OCI-LY3 (cell line): Measurements from ENCODE around the gene TRIM7.

Experiments used
- H2AFZ ChIP-seq: fragments of 200-600, 300-600 bp; shearing (Covaris generic); 2 replicates; pipeline ENCODE4 v1.6.0; 2014; ENCODE audit warnings: antibody characterized with exemption, low read depth, low read length
- H3K27ac ChIP-seq: fragments of 200-600, 300-600 bp; sonication (generic); 2 replicates; pipeline ENCODE4 v1.5.1; 2014; ENCODE audit warnings: mild to moderate bottlenecking, low read length, moderate library complexity, mixed read lengths
- H3K27me3 ChIP-seq: fragments of 200-600, 300-600 bp; sonication (generic); 2 replicates; pipeline ENCODE4 v1.6.1; 2014; ENCODE audit warnings: low read depth, low read length, mixed read lengths
- H3K36me3 ChIP-seq: fragments of 200-600, 300-600 bp; sonication (generic); replicated peaks from 2 replicates; pipeline ENCODE3; 2014; ENCODE audit warnings: low read depth, low read length, mixed read lengths
- H3K4me1 ChIP-seq: fragments of 300-600, 200-600 bp; sonication (generic); 2 replicates; pipeline ENCODE4 v1.6.1; 2014; ENCODE audit warnings: low read length, mixed read lengths
- H3K4me2 ChIP-seq: fragments of 200-600, 300-600 bp; sonication (generic); 2 replicates; pipeline ENCODE4 v1.6.1; 2014; ENCODE audit warnings: low read length, mixed read lengths
- H3K4me3 ChIP-seq: fragments of 300-600, 200-600 bp; sonication (generic); 2 replicates; pipeline ENCODE4 v1.5.1; 2014; ENCODE audit warnings: antibody characterized with exemption, mild to moderate bottlenecking, low read length, moderate library complexity
- H3K79me2 ChIP-seq: fragments of 300-600, 200-600 bp; shearing (Covaris generic); 2 replicates; pipeline ENCODE4 v1.6.1; 2014; ENCODE audit warnings: mild to moderate bottlenecking, low read length, mixed read lengths
- H3K9ac ChIP-seq: fragments of 300-600, 200-600 bp; shearing (Covaris generic); 2 replicates; pipeline ENCODE4 v1.6.0; 2014; ENCODE audit warnings: mild to moderate bottlenecking, low read length, moderate library complexity
- H3K9me3 ChIP-seq: fragments of 200-600, 300-600 bp; shearing (Covaris generic); 2 replicates; pipeline ENCODE4 v1.6.1; 2014; ENCODE audit warnings: low read length, mixed read lengths; ENCODE audit not compliant: insufficient read depth
- H4K20me1 ChIP-seq: fragments of 200-600, 300-600 bp; sonication (generic); 2 replicates; pipeline ENCODE4 v1.6.1; 2016; ENCODE audit warnings: low read length, mixed read lengths; ENCODE audit not compliant: insufficient read depth
- EZH2phosphoT487 ChIP-seq: fragments of 200-600 bp; shearing (Covaris generic); IDR thresholded peaks from 2 replicates; pipeline ENCODE4 v1.6.1; 2018; ENCODE audit warnings: antibody characterized with exemption, mixed run types, low read depth
- TF ChIP-seq, protein P1 (sequence below): fragments of 200-600, 300-600 bp; sonication (generic); IDR thresholded peaks from 2 replicates; pipeline ENCODE4 v1.5.1; 2014; ENCODE audit warnings: antibody characterized with exemption, low read length, low read depth

TRIM7 gene

GRCh38 chr5:181195249-181195761 lies 9.7 kb downstream of the TRIM7 start:
- H3K4me1 ChIP-seq = peaks cover 21% of the 10 kb centered on the region
- H3K36me3 ChIP-seq = no peaks in the 10 kb centered on the region
- no peaks in the 10 kb centered on the region for H3K9me3 ChIP-seq
- no peak overlapping the region for H2AFZ ChIP-seq
- H3K27ac ChIP-seq = no peak overlapping the region
- TF ChIP-seq EZH2phosphoT487 = no peak
- TF ChIP-seq, protein P1, sequence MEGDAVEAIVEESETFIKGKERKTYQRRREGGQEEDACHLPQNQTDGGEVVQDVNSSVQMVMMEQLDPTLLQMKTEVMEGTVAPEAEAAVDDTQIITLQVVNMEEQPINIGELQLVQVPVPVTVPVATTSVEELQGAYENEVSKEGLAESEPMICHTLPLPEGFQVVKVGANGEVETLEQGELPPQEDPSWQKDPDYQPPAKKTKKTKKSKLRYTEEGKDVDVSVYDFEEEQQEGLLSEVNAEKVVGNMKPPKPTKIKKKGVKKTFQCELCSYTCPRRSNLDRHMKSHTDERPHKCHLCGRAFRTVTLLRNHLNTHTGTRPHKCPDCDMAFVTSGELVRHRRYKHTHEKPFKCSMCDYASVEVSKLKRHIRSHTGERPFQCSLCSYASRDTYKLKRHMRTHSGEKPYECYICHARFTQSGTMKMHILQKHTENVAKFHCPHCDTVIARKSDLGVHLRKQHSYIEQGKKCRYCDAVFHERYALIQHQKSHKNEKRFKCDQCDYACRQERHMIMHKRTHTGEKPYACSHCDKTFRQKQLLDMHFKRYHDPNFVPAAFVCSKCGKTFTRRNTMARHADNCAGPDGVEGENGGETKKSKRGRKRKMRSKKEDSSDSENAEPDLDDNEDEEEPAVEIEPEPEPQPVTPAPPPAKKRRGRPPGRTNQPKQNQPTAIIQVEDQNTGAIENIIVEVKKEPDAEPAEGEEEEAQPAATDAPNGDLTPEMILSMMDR = no peak
- H3K4me2 ChIP-seq = no peak overlapping the region
- H3K79me2 ChIP-seq = peaks cover 12% of the 10 kb centered on the region
- no peak overlapping the region for H3K9ac ChIP-seq
- peaks cover 7% of the 10 kb centered on the region; the same call in 1 of the 2 replicates for H3K27me3 ChIP-seq
- no peaks in the 10 kb centered on the region for H4K20me1 ChIP-seq
- no peak overlapping the region for H3K4me3 ChIP-seq

DNA sequence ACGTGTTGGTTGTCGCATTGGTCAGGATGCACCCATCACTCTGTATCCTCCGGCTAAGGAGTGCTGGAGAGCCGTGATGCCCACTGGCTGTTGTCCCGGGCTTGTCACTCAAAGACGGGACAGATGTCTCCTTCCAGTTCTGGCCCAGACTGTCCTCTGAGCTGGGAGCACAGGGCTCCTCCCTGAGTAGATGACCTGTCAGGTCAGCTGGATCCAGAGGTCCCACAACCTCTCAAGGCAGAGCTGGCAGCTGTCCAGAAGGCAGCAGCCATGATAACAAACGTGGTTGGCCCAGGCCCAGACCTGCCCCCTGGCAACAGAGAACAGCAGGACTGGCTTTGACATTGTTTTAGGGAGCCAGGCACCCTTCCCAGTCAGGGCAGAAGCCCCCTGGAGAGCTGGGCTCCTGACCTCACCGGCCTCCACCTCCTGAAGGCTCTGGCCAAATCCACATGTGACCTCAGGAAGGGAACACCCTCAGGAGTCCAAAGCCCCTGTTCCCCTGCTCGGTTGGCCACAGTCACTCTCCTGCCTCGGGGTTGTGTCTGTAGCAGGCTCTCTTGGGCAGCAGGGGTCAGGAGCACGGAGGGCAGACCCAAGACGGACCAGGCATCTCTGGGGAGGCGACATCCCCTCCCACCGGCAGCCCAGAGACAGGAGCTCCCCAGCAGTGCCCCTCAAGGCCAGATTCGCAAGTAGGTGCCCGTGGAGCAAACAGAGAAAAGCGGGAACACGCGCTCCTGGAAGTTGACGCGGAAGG lies 10.3 kb downstream of the TRIM7 start:
- no peak overlapping the region for H3K27ac ChIP-seq
- H3K4me3 ChIP-seq = no peak overlapping the region
- H4K20me1 ChIP-seq = no peaks in the 10 kb centered on the region
- no peak overlapping the region for H2AFZ ChIP-seq
- 0 out of 2 replicates have a peak, but pooled peaks cover 6% of the 10 kb centered on the region for H3K27me3 ChIP-seq
- peaks cover 12% of the 10 kb centered on the region for H3K79me2 ChIP-seq
- peaks cover 20% of the 10 kb centered on the region for H3K4me1 ChIP-seq
- no peaks in the 10 kb centered on the region for H3K9me3 ChIP-seq
- no peak overlapping the region for H3K4me2 ChIP-seq
- TF ChIP-seq, protein P1 = no peak
- no peak overlapping the region for H3K9ac ChIP-seq
- H3K36me3 ChIP-seq = no peaks in the 10 kb centered on the region

DNA sequence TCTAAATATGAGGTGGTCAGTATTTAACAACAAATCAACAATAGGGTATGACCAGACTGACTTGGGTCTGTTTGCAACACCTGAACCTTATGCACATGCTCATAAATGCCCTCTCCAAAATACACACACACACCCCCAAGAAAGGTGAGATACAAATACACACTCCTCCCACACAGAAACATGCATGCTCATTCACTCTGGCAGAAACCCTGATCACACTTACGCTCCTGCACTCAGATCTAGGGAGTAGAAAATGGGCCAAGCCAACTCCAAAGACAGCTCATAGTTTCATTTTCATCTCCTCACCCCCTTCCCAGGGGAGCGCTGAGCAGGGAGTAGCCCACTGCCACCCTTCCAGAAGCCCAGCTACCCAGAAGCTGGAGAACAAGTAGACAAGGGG lies 11.3 kb downstream of the TRIM7 start:
- no peak overlapping the region for H3K4me2 ChIP-seq

More for the DNA sequence above, 11.3 kb downstream of the TRIM7 start:
- H3K9ac ChIP-seq = no peak overlapping the region
- no peaks in the 10 kb centered on the region for H3K9me3 ChIP-seq
- peaks cover 12% of the 10 kb centered on the region for H3K79me2 ChIP-seq
- H4K20me1 ChIP-seq = no peaks in the 10 kb centered on the region
- no peak overlapping the region for H3K4me3 ChIP-seq
- TF ChIP-seq, protein P1 = no peak
- no peak for TF ChIP-seq EZH2phosphoT487
- no peaks in the 10 kb centered on the region for H3K27me3 ChIP-seq
- H2AFZ ChIP-seq = no peak overlapping the region
- peaks cover 10% of the 10 kb centered on the region for H3K4me1 ChIP-seq
- H3K36me3 ChIP-seq = no peaks in the 10 kb centered on the region
- no peak overlapping the region for H3K27ac ChIP-seq
